ENCODE data around the gene GSTO2.

DNA sequence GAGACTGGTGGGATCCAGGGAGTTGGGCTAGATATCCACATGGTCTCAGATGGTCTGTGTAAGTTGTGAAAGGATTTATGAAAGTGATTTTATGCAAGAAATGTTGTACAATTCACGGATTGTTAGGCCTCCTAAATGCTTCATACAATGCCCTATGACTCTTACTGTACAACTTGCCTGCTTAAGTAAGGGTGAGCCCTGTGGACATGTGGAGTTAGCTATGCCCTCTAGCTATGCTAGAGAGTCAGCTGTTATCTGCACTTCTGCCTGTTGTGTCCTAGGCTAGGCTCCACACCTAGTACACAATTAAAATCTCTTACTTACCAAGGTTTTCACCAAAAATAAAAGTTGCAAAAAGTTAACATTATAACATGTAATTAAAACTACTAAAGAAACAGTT lies 35.2 kb upstream of the GSTO2 start:
- TF ChIP-seq, protein P1, sequence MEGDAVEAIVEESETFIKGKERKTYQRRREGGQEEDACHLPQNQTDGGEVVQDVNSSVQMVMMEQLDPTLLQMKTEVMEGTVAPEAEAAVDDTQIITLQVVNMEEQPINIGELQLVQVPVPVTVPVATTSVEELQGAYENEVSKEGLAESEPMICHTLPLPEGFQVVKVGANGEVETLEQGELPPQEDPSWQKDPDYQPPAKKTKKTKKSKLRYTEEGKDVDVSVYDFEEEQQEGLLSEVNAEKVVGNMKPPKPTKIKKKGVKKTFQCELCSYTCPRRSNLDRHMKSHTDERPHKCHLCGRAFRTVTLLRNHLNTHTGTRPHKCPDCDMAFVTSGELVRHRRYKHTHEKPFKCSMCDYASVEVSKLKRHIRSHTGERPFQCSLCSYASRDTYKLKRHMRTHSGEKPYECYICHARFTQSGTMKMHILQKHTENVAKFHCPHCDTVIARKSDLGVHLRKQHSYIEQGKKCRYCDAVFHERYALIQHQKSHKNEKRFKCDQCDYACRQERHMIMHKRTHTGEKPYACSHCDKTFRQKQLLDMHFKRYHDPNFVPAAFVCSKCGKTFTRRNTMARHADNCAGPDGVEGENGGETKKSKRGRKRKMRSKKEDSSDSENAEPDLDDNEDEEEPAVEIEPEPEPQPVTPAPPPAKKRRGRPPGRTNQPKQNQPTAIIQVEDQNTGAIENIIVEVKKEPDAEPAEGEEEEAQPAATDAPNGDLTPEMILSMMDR (IDR thresholded peaks at IDR 0.05) = no peak
- TF ChIP-seq EP300 (IDR thresholded peaks at IDR 0.05) = no peak
